Thyroid gland (tissue), 4 donors: ENCODE data around the gene MCEMP1.

Source experiments
- POLR2A ChIP-seq, 2 donors: fragments of 450-650 bp; IDR thresholded peaks; one replicate each; pipeline ENCODE4 v1.6.1; 2017; ENCODE audit warnings: antibody characterized with exemption in 2 of 2, mild to moderate bottlenecking in 2 of 2, moderate library complexity in 1 of 2
- TF ChIP-seq, protein P1 (sequence below), 6 experiments: fragments of 200-600 bp in 3 of 6; fragments of 450-650 bp in 3 of 6; sonication (generic) in 3 of 6; IDR thresholded peaks; one replicate each; pipeline ENCODE4 v1.5.1; 2016 to 2019; ENCODE audit warnings: antibody characterized with exemption in 6 of 6, mild to moderate bottlenecking in 2 of 6, inconsistent platforms in 1 of 6, moderate library complexity in 1 of 6

DNA sequence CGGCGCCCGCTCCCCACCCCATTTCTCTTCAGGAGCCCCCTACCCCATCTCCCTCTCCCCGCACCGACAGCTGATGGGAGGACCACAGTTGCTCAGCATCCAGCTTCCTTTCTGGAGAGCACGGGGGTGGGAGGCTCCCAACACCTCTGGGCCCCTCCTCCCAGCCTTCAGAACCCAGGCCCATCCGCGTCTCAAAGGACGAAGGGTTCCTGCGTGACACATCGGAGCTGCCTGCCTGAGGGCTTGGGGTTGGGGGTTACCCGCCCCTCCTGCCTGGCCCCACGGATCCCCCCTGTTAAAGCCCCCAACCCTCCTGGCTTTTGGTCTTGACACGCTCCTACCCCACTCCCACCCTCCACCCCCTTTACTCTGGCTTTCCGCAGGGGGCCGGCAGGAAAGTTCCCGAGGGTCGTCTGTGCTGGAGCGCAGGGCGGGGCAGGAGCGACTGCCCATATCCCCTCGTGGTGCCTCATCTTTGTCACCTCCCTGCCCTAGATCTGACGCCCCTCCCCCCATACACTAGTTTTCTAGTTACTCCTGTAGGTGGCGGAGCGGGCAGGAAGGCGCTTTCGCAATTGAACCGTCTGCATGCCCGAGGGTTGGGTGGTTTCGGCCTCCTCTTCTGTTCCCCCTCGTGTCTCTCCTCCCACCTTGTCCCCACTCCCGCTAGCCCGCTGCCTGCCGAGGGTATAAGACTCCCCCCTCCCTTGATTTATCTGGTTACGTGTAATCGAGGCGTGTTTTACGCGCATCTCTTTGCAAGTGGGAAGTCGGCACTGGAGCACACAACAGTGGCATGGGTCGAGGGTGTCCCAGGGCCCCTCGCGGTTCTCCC, 4.7 kb downstream of the MCEMP1 start:
- TF ChIP-seq, protein P1, sequence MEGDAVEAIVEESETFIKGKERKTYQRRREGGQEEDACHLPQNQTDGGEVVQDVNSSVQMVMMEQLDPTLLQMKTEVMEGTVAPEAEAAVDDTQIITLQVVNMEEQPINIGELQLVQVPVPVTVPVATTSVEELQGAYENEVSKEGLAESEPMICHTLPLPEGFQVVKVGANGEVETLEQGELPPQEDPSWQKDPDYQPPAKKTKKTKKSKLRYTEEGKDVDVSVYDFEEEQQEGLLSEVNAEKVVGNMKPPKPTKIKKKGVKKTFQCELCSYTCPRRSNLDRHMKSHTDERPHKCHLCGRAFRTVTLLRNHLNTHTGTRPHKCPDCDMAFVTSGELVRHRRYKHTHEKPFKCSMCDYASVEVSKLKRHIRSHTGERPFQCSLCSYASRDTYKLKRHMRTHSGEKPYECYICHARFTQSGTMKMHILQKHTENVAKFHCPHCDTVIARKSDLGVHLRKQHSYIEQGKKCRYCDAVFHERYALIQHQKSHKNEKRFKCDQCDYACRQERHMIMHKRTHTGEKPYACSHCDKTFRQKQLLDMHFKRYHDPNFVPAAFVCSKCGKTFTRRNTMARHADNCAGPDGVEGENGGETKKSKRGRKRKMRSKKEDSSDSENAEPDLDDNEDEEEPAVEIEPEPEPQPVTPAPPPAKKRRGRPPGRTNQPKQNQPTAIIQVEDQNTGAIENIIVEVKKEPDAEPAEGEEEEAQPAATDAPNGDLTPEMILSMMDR (IDR thresholded peaks at IDR 0.05), result peak in 4 of 6 experiments; percentile 41 to 60 (median 54)
- no peak for TF ChIP-seq POLR2A (IDR thresholded peaks at IDR 0.05)
